Smooth muscle cell (in vitro differentiated cells): ENCODE results near the gene BRF1. TPM values are rescaled to one million over a fixed set of nuclear protein-coding genes. Genes with fewer than 3 reads are reported as not detected.

Experiments
- DNase-seq: peaks from one replicate; lab custom pipeline; 2025; ENCODE audit not compliant: unreplicated experiment; lab: John Stamatoyannopoulos, UW
- H2AFZ ChIP-seq: fragments of 200-600 bp; sonication (generic); 2 replicates; pipeline ENCODE4 v1.6.0; 2016; ENCODE audit warnings: antibody characterized with exemption, low read depth, mild to moderate bottlenecking
- H3F3A ChIP-seq: fragments of 200-600 bp; sonication (generic); 2 replicates; pipeline ENCODE4 v1.6.0; 2017; ENCODE audit warnings: antibody characterized with exemption, low read depth
- H3K27ac ChIP-seq: fragments of 200-600 bp; sonication (generic); 2 replicates; pipeline ENCODE4 v1.5.1; 2016; ENCODE audit warnings: low read depth, mild to moderate bottlenecking
- H3K27me3 ChIP-seq: fragments of 200-600 bp; sonication (generic); 2 replicates; pipeline ENCODE4 v1.6.1; 2016; ENCODE audit warnings: low read depth, mild to moderate bottlenecking
- H3K36me3 ChIP-seq: fragments of 200-600 bp; sonication (generic); 2 replicates; pipeline ENCODE4 v1.5.1; 2016; ENCODE audit warnings: low read depth
- H3K4me1 ChIP-seq: fragments of 200-600 bp; sonication (generic); 2 replicates; pipeline ENCODE4 v1.5.1; 2016; ENCODE audit warnings: low read depth
- H3K4me2 ChIP-seq: fragments of 200-600 bp; sonication (generic); 2 replicates; pipeline ENCODE4 v1.6.0; 2016; ENCODE audit warnings: mild to moderate bottlenecking
- H3K4me3 ChIP-seq: fragments of 200-600 bp; sonication (generic); 2 replicates; pipeline ENCODE4 v1.5.1; 2016; ENCODE audit warnings: mild to moderate bottlenecking
- H3K79me2 ChIP-seq: fragments of 200-600 bp; sonication (generic); 2 replicates; pipeline ENCODE4 v1.6.0; 2016; ENCODE audit warnings: low read depth, mild to moderate bottlenecking
- H3K9ac ChIP-seq: fragments of 200-600 bp; sonication (generic); 2 replicates; pipeline ENCODE4 v1.6.0; 2016; ENCODE audit warnings: low read depth
- H3K9me3 ChIP-seq: fragments of 200-600 bp; sonication (generic); replicated peaks from 2 replicates; pipeline ENCODE4 v1.5.1; 2016; ENCODE audit warnings: low read depth
- H4K20me1 ChIP-seq: fragments of 200-600 bp; sonication (generic); 2 replicates; pipeline ENCODE4 v1.6.0; 2016; ENCODE audit warnings: low read depth
- CTCF ChIP-seq: fragments of 200-600 bp; sonication (generic); IDR thresholded peaks from 2 replicates; pipeline ENCODE4 v1.5.1; 2017; ENCODE audit warnings: borderline replicate concordance, mild to moderate bottlenecking, antibody characterized with exemption; ENCODE audit not compliant: insufficient read depth, poor library complexity, severe bottlenecking
- WGBS: methylation state at CpG from one replicate; pipeline ENCODE4 v1.1.7; 2016; ENCODE audit warnings: low lambda C conversion rate; 5-methylcytosine and 5-hydroxymethylcytosine counted together
- polyA plus RNA-seq: library from polyadenylated mRNA; unstranded; fragments of >200 nt; fragmentation: Nextera tagmentation; extraction: Ambion mirVana; gene quantifications from 2 replicates; pipeline ENCODE4 v1.2.1, GENCODE V29; 2016
- total RNA-seq: library from RNA; depleted of rRNA; stranded (reverse); fragments of >200 nt; gene quantifications from 2 replicates; pipeline ENCODE4 v1.2.3, GENCODE V29; 2014

BRF1 gene
- total and polyA plus RNA-seq, 2 experiments from 2014 or later: 12.5 to 15.9 TPM

GRCh38 chr14:105211086-105211757 is 89.6 kb downstream of the BRF1 start:
- no peak for DNase-seq
- Histone ChIP-seq H3K27ac (no peak overlapping the region), H3F3A (no peaks in the 10 kb centered on the region), H3K79me2 (no peaks in the 10 kb centered on the region), H3K9me3 (no peaks in the 10 kb centered on the region), H3K27me3 (no peaks in the 10 kb centered on the region), H3K9ac (no peak overlapping the region), H4K20me1 (peaks cover 20% of the 10 kb centered on the region), H3K4me1 (no peaks in the 10 kb centered on the region), H3K4me3 (no peak overlapping the region), H3K4me2 (no peak overlapping the region), H2AFZ (no peak overlapping the region), H3K36me3 (no peaks in the 10 kb centered on the region)
- WGBS: 97% methylated on average over 23 of the region's 23 CpGs
- TF ChIP-seq CTCF: no peak

DNA sequence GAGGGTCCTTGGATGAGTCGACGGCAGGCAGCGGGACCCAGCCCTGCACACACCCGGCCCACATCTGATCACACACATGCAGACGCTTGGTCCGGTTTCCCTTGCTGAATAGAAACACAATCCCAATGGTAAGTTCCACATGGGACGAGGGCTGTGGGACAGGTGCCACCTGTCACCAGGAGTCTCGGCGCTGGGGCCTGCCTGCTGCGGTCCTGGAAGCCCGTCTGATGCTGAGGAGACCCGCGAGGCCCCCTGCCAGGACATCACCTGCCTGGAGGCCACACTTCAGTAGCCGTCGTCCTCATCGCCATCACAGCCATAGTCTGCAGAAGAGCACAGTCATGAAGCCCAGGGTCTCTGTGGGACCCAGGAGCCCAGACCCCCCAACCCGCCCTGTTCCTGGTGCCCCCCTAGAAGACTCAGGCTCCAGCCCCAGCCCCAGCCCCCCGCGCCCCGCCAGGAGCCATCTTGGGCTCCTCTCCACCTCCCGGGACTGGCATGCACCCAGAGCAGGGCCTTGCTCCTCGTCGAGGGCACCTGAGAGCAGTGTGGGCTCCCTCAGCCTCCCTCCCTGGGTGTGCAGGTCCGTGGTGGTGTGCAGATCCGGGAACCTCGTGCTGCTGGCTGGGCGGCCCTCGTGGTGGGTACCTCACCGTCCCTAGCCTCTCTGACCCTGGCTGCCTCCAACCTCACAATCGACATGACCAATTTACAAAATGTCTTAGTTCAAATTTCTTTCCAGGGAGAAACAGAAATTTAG is 90.4 kb downstream of the BRF1 start:
- H3K9ac ChIP-seq: no peak overlapping the region
- no peaks in the 10 kb centered on the region for H3K36me3 ChIP-seq
- H3K4me3 ChIP-seq: no peak overlapping the region
- DNase-seq: no peak
- 94% methylated on average over 27 of the region's 30 CpGs for WGBS
- H3K27ac ChIP-seq: no peak overlapping the region
- no peak for TF ChIP-seq CTCF
- no peaks in the 10 kb centered on the region for H3K27me3 ChIP-seq
- H3K4me2 ChIP-seq: no peak overlapping the region
- peaks cover 17% of the 10 kb centered on the region for H4K20me1 ChIP-seq
- H3K4me1 ChIP-seq: no peaks in the 10 kb centered on the region
- H3K9me3 ChIP-seq: no peaks in the 10 kb centered on the region
- H2AFZ ChIP-seq: no peak overlapping the region
- no peaks in the 10 kb centered on the region for H3K79me2 ChIP-seq
- H3F3A ChIP-seq: no peaks in the 10 kb centered on the region

GRCh38 chr14:105209646-105210045 is 91.2 kb downstream of the BRF1 start:
- TF ChIP-seq CTCF: no peak
- Histone ChIP-seq H3K36me3 (no peaks in the 10 kb centered on the region), H3F3A (no peaks in the 10 kb centered on the region), H3K4me2 (no peak overlapping the region), H3K79me2 (no peaks in the 10 kb centered on the region), H3K4me1 (no peaks in the 10 kb centered on the region), H3K27me3 (no peaks in the 10 kb centered on the region), H3K4me3 (no peak overlapping the region), H3K27ac (no peak overlapping the region), H3K9ac (no peak overlapping the region), H3K9me3 (no peaks in the 10 kb centered on the region), H2AFZ (no peak overlapping the region), H4K20me1 (peaks cover 9% of the 10 kb centered on the region)
- WGBS: 93% methylated on average over 15 of the region's 16 CpGs
- DNase-seq: no peak

DNA sequence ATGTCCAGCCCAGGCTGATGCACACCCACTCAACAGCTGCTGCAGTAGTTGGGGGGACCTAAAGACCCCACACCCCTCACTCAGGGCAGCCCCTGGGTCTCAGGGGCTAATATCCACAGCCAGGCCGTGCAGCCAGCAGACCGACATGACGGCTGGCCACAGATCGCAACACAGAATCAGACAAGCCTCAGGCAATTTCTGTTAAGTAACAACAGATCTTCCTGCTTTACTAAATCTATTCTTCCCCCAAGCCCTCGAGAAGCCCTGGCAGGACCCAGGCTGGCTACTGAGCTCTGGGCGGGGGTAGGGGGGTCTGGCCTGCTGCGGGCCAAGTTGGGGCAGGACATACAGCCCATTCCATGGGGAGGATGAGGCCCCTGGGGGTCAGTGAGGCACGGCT is 91.7 kb downstream of the BRF1 start:
- Histone ChIP-seq H4K20me1 (peaks cover 8% of the 10 kb centered on the region), H3K79me2 (no peaks in the 10 kb centered on the region), H2AFZ (no peak overlapping the region), H3K27me3 (no peaks in the 10 kb centered on the region), H3K9me3 (no peaks in the 10 kb centered on the region), H3K4me1 (no peaks in the 10 kb centered on the region), H3K4me3 (no peak overlapping the region), H3K9ac (no peak overlapping the region), H3K4me2 (no peak overlapping the region), H3F3A (no peaks in the 10 kb centered on the region), H3K27ac (no peak overlapping the region), H3K36me3 (no peaks in the 10 kb centered on the region)
- TF ChIP-seq CTCF: no peak
- no peak for DNase-seq
- WGBS: 92% methylated on average over 8 of the region's 8 CpGs
